Bronchial epithelial cell (primary cell): ENCODE measurements around the gene PITX1. TPM values are rescaled to one million over a fixed set of nuclear protein-coding genes. Genes with fewer than 3 reads are reported as not detected.

Source experiments
- DNase-seq: peaks from one replicate; pipeline ENCODE4 v3.0.0-alpha.2; 2010; ENCODE audit warnings: low read depth
- FAIRE-seq: peaks from 2 replicates; lab custom pipeline; 2011; peaks lifted over from hg19 to GRCh38; lab: Jason Lieb, UNC
- H3K27me3 ChIP-seq: 2 replicates; pipeline ENCODE4 v1.5.1; 2011; ENCODE audit warnings: low read length; ENCODE audit not compliant: control insufficient read depth, insufficient read depth
- H3K36me3 ChIP-seq: 2 replicates; pipeline ENCODE4 v1.5.1; 2011; ENCODE audit warnings: low read length; ENCODE audit not compliant: control insufficient read depth, insufficient read depth
- H3K4me3 ChIP-seq: 2 replicates; pipeline ENCODE4 v1.5.1; 2011; ENCODE audit warnings: mild to moderate bottlenecking, low read depth, low read length, control low read depth
- total RNA-seq: library from RNA; depleted of rRNA; stranded (reverse); fragments of >200 nt; gene quantifications from 2 replicates; pipeline ENCODE4 v1.2.1, GENCODE V29; 2014
- TF ChIP-seq, protein P1 (sequence below): IDR thresholded peaks from 2 replicates; pipeline ENCODE4 v1.5.1; 2011; ENCODE audit warnings: mild to moderate bottlenecking, moderate library complexity, low read length, control low read depth, inconsistent platforms; ENCODE audit not compliant: insufficient read depth, severe bottlenecking

The PITX1 gene
- total RNA-seq, 1 donor from 2014 or later: 87.7 TPM

DNA sequence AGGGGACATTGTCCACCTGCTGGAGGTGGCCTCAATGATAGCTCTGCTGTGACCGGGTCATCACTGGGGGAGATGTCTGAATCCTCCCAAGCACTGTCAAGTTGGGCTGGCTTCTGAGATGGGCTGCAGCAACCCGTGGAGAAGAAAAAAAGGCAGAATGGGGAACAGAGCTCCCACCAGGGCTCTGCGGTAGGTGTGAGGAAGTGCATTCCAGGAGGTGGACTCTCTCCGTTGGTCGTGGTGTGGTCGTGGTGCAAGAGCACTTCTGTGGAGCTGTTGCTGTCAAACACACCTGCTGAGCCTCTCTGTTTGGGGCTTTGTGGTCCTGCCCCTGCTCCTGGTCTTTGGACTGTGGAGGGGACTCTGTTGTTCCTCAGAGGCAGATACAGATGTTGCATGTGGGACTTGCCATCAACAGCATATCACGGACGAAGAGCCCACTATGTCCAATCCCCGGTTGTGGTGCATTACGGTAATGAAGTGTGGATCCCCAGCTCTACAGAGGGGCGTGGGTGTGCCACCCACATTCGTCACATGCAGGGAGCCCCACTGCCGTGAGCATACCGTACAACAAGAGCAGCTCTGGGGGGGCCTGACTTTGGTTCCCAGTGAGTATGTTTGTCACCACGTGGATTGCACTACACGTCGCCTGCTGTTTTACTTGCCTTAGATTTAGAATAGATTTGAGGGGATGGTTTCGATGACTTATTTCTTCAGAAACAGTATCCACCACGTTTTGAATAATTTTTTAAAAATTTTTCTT, 36.0 kb upstream of the PITX1 start:
- H3K36me3 ChIP-seq: no peaks in the 10 kb centered on the region
- TF ChIP-seq, protein P1, sequence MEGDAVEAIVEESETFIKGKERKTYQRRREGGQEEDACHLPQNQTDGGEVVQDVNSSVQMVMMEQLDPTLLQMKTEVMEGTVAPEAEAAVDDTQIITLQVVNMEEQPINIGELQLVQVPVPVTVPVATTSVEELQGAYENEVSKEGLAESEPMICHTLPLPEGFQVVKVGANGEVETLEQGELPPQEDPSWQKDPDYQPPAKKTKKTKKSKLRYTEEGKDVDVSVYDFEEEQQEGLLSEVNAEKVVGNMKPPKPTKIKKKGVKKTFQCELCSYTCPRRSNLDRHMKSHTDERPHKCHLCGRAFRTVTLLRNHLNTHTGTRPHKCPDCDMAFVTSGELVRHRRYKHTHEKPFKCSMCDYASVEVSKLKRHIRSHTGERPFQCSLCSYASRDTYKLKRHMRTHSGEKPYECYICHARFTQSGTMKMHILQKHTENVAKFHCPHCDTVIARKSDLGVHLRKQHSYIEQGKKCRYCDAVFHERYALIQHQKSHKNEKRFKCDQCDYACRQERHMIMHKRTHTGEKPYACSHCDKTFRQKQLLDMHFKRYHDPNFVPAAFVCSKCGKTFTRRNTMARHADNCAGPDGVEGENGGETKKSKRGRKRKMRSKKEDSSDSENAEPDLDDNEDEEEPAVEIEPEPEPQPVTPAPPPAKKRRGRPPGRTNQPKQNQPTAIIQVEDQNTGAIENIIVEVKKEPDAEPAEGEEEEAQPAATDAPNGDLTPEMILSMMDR: no peak
- FAIRE-seq (no peak), DNase-seq (no peak)
- H3K4me3 ChIP-seq: no peak overlapping the region
- no peaks in the 10 kb centered on the region for H3K27me3 ChIP-seq

DNA sequence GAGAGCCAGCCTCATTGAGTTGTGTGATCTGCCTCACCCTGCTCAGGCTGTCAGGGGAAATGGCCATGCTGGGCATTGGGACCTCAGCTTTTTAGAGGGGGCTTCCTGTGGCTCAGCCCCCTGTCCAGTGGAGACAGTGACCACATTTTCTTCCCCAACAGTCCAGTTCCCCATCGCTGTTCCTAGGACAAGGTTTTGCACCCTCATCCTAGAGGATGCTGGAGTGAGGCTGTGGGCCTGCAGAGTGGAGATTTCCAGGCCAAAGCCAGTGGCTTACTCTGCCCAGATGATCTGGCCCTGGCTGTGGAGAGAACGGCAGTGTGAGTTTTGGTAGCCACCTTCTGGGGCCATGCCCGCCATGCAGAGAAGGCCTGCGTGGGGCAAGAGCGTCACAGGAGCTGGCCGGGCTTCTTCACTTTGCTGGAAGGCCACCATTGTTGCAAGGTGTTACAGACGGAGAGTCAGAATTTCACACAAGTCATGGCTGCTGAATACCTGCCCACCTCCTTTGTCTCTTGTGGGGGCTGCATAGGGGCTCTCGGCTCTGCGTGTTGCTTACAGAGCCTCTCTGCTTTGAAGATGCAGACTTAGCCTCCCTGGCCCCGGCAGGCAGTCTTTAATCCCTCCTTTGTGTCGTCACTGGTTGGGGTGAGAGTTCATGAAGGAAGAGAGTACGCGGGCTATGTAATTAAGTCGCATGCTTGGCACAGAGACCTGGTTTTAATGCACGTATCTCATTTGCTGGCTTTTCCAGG, 35.2 kb upstream of the PITX1 start:
- FAIRE-seq (no peak), DNase-seq (no peak)
- Histone ChIP-seq H3K36me3 (no peaks in the 10 kb centered on the region), H3K27me3 (no peaks in the 10 kb centered on the region), H3K4me3 (no peak overlapping the region)
- TF ChIP-seq, protein P1: no peak

DNA sequence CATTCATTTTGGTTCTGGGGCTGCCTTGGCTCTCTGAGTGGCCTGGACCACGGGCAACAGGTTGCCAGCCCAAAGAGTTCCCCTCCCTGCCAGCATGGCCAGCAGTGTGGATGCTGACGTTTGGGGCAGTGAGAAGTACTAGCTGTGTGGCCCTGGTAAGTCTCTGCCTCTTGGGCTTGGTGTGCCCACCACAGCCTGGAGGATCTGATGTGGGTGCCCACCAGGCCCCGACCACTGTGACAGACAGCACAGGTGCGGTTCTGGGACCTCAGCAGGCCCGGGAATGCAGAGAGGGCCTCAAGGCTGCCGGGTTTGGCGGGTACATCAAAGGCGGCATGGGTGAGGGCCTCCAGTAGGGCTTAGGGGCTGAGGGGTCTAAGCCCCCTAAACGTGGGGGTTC, 33.6 kb upstream of the PITX1 start:
- no peaks in the 10 kb centered on the region for H3K36me3 ChIP-seq
- no peak for FAIRE-seq
- no peaks in the 10 kb centered on the region for H3K27me3 ChIP-seq
- DNase-seq: no peak
- H3K4me3 ChIP-seq: no peak overlapping the region
- TF ChIP-seq, protein P1: no peak

DNA sequence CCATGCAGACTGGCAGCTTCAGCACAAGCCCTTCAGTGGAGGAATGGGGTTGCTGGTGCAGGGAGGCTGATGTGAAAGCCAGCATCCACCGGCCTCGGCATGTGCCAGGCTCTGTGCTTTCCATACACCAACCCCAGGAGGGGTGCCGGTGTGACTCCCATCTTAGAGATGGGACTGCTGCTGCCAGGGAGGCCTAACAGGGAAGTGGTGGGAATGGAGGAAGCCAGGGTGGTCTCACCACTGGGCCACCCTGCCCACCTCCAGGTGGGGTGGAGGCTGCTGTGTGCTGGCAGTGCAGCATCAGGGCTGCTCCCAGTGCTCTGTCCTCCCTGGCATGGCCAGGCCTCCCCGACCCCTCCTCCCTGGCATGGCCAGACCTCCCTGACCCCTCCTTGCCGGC, 32.8 kb upstream of the PITX1 start:
- no peak overlapping the region for H3K4me3 ChIP-seq
- FAIRE-seq (no peak), DNase-seq (no peak)
- TF ChIP-seq, protein P1: no peak
- H3K27me3 ChIP-seq: no peaks in the 10 kb centered on the region
- H3K36me3 ChIP-seq: no peaks in the 10 kb centered on the region

DNA sequence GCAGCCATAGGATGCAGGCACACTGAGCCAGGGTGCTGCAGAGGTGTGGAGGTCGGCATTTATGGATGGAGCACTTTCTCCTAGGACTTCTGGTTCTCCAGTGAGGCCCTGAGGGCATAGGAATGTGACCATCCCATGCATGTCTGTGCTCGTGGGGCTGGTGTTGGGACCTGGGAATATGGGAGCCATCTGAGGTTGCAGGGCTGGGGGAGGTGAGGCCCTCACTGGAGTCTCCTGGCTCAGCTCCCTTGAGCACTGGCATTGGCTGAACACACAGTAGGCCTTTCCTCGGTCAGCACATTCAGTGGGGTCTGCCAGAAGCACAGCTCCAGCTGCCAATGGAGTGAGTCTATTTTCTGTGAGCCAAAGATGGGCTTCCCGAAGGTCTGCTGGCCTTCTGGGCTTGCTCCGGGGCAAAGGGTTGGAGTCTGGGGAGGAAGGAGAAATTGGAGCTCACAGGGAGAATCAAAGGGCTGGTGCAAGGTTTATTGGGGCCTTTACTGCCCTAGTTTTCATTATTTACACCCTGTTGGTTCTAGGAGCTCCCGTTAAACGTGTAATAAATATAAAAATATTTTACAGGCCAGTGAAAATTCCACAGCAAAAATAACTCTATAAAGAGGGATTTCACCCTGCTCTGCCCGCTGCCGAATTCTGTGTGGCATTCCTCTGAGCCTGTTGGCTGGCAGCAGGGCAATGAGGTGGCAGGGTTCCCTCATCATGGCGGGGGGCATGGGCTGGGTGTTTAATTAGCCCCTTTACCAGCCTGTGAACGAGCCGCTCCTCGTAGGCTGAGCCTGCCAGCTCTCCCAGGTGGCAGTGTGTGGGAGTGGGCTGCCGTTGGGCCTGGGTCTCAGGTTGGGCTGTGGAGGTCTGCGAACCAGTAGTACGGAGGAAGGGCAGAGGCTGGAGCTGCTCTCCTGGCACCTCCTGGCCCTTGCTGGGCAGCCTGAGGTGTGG, 31.6 kb upstream of the PITX1 start:
- TF ChIP-seq, protein P1: no peak
- FAIRE-seq (no peak), DNase-seq (no peak)
- Histone ChIP-seq H3K4me3 (no peak overlapping the region), H3K36me3 (no peaks in the 10 kb centered on the region), H3K27me3 (no peaks in the 10 kb centered on the region)
